GM12872 (cell line): ENCODE results near the gene SRC.

ENCODE experiments used
- TF ChIP-seq, protein P1 (sequence below): IDR thresholded peaks from 3 replicates; pipeline ENCODE4 v1.5.1; 2011; ENCODE audit warnings: low read depth, mild to moderate bottlenecking, low read length, moderate library complexity; ENCODE audit not compliant: insufficient read depth

The SRC gene

DNA sequence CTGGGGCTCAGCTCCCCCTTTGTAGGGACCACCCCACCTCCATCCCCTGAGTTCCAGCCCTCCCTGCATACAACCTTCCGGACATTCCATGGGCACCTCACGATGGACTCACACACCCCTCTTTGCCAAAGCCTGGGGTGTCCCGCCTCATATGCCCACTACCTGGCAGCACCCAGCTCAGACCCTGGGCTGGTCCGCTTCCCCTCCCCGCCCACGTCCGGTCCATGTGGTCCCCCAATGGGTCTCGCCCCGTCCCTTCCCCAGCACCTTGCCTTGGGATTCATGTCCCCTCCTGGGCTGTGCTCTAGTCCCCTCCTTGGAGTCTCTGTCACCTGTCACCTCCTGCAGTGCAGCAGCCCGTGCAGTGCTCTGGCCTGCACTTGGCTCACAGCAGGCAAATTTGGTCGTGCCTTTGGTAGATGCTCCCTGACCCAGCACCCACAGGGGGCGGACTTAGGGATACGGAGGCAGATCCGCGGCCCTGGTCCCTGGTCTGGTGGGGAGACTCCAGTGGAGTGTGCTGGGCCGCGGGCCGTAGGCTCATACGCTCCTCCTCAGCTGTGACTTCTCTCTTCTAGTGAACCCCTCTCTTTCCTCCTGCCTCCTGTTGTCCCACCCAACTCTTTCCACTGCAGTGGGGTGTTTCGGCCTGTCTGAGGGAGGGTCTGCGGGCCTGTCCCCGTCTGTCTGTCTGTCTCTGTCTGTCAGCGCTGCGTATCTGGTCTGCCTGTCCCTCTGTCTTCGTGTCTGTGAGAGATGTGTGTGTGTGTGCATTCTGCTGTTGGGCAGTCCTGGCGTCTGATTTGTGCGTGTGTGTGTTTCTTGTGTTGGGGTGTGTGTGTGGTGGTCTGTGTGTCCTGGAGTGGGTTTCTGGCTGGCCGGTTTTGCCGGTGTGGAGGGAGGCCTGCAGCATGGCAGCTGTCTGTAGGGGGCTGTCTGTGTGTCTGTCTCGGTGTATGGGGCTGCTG, 69.5 kb downstream of the SRC start:
- TF ChIP-seq, protein P1, sequence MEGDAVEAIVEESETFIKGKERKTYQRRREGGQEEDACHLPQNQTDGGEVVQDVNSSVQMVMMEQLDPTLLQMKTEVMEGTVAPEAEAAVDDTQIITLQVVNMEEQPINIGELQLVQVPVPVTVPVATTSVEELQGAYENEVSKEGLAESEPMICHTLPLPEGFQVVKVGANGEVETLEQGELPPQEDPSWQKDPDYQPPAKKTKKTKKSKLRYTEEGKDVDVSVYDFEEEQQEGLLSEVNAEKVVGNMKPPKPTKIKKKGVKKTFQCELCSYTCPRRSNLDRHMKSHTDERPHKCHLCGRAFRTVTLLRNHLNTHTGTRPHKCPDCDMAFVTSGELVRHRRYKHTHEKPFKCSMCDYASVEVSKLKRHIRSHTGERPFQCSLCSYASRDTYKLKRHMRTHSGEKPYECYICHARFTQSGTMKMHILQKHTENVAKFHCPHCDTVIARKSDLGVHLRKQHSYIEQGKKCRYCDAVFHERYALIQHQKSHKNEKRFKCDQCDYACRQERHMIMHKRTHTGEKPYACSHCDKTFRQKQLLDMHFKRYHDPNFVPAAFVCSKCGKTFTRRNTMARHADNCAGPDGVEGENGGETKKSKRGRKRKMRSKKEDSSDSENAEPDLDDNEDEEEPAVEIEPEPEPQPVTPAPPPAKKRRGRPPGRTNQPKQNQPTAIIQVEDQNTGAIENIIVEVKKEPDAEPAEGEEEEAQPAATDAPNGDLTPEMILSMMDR, result no peak

DNA sequence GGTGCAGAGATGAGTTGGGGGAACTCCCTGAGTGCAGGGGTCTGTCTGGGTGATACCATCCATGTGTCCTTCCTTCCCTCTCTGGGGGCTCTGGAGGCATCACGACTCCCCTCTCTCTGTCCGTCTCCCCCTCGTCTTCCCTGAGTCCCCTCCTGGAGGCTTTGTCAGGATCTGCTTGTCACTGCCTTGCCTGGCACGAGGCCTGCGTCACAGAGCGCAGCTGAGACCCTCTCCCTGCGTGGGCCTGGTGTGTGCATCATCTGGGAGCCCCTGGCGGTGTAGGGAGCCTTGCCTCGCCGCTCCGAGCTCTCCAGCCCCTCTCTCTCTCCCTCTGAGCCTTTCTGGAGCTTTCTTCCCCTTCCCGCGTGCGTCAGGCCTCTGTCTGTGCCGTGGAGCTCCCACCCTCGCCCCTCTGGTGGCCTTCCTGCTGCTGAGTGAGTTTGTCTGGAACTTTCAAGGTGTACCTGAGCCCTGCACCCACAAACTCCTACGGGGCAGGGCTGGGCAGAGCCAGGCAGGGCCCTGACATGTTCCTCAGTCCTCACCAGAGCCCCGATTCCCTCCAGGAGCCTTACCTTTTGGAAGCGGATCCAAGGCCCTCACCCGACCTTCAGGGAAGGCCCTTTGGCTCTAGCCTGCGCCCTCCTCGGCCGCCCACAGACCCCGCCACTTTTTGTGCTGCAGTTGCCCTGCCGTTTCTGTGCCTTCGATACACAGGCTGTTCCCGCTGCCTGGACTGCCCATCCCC, 70.3 kb downstream of the SRC start:
- TF ChIP-seq, protein P1, result no peak

DNA sequence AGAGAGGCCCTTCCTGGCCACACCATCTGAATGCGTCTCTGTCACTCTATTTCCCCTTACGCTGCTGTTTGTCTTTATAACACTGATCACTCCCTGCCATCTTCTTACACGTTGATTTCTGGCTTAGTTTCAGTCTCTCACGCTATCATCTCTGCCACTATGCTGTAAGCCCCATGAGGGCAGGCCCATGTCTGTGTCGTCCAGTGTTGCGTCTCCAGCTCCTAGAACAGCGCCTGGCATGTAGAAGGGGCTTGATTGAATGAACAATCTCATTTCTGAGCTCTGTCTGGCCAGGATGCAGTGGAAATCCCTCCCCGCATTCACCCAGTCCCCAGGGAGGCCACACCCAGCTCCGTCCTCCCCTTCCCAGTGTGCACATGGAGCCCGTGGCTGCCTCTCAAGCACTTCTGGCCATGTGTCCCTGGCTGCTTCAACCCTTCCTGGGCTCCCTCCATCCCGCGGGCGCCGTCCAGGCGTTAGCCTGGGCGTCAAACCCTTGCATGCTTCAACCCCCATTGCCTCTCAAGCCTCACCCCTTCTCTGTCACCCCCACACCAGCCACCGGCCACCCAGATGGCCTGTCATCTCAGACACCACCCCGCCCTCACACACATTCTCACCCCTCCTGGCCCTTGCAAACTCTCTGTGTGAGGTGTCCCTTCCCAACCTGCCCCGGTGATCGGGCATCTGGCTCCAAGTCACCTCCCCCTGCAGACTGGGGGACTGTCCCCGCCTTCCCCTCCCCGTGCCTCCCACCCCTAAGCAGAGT, 71.1 kb downstream of the SRC start:
- TF ChIP-seq, protein P1, result no peak

DNA sequence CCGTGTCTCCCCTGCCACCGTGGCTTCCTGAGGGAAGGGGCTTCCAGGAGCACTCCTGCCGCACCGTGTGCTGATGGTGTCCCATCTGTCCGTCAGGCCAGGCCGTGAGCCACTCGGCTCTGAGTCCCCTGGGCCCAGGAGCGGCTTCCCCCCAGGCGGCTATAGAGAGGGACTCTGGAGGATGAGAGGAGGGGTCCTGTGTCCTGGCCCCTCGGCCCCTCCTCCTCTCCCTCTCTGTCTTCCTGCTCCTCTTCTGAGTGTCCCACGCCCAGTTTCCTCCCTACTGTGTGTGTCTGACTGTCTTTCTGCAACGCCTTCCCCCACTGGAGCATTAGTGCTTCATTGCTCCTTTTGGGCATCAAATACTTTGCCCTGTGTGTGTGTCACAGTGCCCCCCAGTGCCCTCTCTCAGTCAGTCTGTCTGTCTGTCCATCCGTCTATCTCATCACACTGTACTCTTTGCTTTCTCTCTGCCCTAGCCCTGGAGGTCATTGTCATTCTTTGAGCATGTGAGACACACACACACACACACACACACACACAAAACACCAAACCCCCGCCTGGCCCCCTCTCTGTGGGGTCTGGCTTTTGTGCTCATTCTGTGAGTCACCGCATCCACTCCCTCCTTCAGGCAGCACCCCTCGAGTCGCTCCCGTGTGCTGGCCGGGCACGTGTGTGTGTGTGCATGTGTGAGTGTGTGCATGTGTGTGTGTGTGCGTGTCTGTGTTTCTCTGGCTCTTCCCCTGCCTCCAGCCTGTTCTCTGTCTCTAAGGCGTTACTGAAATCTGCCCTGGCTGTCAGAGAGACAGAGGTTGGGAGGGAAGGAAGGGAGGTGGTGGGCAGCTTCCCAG, 71.9 kb downstream of the SRC start:
- TF ChIP-seq, protein P1, result no peak; the same call in 2 of the 3 replicates

DNA sequence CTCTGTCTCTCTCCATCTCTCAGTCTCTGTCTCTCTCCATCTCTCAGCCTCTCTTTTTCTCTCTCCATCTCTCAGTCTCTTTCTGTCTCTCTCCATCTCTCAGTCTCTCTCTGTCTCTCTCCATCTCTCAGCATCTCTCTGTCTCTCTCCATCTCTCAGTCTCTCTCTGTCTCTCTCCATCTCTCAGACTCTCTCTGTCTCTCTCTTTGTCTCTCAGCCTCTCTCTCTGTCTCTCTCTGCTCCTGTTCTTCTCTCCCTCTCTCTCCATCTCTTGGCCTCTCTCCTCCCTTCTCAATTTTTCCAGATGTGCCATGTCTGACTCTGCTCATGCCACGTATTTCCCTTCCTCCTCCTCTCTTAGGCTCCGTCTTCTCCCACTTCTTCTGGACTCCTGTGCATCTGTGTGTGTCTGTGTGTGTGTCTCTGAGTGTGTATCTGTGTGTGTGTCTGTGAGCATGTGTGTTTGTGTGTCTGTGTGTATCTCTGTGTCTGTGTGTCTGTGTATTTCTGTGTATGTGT, 72.7 kb downstream of the SRC start:
- TF ChIP-seq, protein P1, result no peak

DNA sequence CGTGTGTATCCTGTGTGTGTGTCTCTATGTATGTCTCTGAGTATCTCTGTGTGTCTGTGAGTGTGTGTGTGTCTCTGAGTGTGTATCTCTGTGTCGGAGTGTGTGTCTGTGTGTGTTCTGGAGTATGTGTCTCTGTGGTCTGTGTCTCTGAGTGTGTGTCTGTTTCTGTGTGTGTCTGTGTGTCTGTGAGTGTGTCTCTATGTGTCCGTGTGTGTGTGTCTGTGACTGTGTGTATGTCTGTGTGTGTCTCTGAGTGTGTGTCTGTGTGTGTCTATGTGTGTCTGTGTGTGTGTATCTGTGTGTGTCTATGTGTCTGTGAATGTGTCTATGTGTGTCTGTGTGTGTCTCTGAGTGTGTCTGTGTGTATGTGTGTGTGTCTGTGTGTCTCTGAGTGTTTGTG, 73.4 kb downstream of the SRC start:
- TF ChIP-seq, protein P1, result no peak
